GM18867 (cell line): ENCODE data around the gene LFNG.
A peak's percentile ranks its signal among the peaks of the same experiment; 100 is the strongest.

Source experiments
- ATAC-seq: cut with Tn5 transposase; IDR thresholded peaks from one replicate; pipeline ENCODE4 v1.9.1; 2021; ENCODE audit warnings: mild to moderate bottlenecking, moderate library complexity; ENCODE audit not compliant: unreplicated experiment

LFNG gene

GRCh38 chr7:2566890-2567678, 47.5 kb downstream of the LFNG start:
- peak; percentile 92 for ATAC-seq

GRCh38 chr7:2567679-2568278, 48.2 kb downstream of the LFNG start:
- ATAC-seq, result no peak

- no peak for ATAC-seq
These were observed 49.1 kb downstream of the LFNG start for GRCh38 chr7:2568521-2569223.

- no peak for ATAC-seq
These were observed 49.8 kb downstream of the LFNG start for GRCh38 chr7:2569421-2569820.

- ATAC-seq, result no peak
These were observed 50.4 kb downstream of the LFNG start for GRCh38 chr7:2570021-2570420.

- ATAC-seq, result no peak
These were observed 51.8 kb downstream of the LFNG start for GRCh38 chr7:2571409-2571808.

- no peak for ATAC-seq
These were observed 52.7 kb downstream of the LFNG start for GRCh38 chr7:2572101-2572842.

GRCh38 chr7:2573761-2574160, 54.2 kb downstream of the LFNG start:
- ATAC-seq, result no peak

GRCh38 chr7:2575046-2575732, 55.6 kb downstream of the LFNG start:
- no peak for ATAC-seq

GRCh38 chr7:2575733-2576340, 56.3 kb downstream of the LFNG start:
- ATAC-seq, result no peak

GRCh38 chr7:2576742-2577491, 57.3 kb downstream of the LFNG start:
- ATAC-seq, result no peak
